Stimulated activated CD4-positive, alpha-beta T cell treated with anti-CD3 and anti-CD28 coated beads, Interleukin-1b, Interleukin-23, amount 100 ng/mL, for 48 hours (primary cell): Measurements from ENCODE around the gene C1QTNF6.
A peak's percentile ranks its signal among the peaks of the same experiment; 100 is the strongest.

Experiments
- DNase-seq: peaks from one replicate; pipeline ENCODE4 v3.0.0-alpha.2; 2020

The C1QTNF6 gene

GRCh38 chr22:37206841-37207821, 19.1 kb upstream of the C1QTNF6 start:
- DNase-seq, result peak; percentile 0

DNA sequence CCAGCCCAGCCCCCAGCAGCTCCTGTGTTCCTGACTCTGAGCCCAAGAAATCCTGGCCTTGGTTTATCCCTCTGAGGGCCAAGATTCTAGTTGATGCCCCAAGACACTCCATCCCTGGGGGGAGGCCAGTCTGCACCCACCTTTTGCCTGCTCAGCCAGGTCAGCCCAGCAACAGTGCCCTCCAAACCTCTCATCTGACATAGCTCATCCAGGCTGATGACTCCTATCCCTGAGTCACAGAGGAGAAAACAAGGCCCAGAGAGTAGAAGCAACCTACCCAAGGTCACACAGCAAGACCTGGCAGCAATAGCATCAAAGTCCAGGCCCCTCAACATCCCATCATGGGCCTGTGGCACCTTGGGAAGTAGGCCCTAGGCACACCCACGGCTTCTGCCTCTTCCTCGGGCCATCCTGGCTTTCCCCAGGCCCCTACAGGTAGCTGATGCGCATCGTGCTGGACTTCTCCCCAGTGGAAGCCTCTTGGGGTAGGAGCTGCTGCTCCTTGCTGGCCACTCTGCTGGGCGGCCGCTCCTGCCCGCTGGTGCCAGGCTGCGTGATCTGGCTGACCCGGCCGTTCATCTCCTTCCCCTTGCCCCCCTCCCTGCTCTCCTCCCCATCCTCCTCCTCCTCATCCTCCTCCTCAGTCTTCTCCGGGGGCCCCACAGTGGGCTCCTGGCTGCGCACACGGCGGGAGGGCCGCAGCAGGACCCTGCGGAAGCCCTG, 18.2 kb upstream of the C1QTNF6 start:
- DNase-seq, result no peak

DNA sequence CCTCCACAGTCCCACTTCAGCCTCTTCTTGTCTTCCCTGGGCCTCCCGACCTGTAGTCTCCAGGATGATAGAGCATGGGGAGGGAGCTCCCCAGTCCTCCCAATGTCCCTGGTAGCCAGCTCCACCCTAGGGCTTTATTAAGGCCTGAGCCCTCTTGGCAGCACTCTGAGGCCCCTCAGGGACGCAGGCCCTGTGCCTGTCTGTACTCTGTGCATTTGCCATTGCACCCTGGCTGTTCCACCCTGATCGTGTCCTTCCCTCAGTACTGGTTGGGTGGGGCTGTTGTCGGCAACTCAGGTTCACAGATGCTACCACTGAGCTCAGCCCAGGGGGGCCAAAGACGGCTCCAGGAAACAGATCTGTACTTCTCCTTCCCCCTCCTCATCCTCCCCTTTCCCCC, 17.0 kb upstream of the C1QTNF6 start:
- peak; percentile 1 for DNase-seq

GRCh38 chr22:37204045-37204655, 16.1 kb upstream of the C1QTNF6 start:
- DNase-seq, result no peak

DNA sequence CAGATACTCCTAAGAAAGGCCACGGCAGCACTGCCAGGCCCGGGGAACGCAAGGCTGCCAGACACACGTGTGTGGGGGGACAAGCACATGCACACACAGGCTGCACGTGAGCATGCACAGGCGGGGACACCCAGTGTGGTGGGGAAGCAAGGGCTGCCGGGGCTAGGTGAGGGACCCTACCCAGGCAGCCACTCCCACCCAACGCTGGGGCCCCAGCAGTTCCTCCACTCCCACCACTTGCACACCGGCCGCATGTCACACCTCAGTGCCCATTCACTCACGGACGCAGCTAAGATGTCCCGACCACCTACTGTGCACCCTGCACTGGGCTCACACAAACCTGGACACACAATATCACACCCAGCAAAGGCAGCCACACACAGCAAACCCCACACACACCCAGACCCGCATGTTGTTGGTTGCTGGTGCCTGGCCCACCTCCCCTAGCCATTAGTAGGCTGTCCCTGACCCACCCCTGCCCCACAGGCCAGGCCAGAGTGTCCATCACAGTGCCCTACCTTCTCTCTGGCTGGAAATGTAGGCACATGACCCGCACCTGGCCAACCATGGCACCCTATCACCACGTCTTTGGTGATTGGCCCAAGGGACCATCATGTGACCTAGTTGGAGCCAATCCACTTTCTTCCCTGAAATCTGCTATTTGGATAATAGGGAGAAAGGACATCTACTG, 15.5 kb upstream of the C1QTNF6 start:
- peak; percentile 1 for DNase-seq

DNA sequence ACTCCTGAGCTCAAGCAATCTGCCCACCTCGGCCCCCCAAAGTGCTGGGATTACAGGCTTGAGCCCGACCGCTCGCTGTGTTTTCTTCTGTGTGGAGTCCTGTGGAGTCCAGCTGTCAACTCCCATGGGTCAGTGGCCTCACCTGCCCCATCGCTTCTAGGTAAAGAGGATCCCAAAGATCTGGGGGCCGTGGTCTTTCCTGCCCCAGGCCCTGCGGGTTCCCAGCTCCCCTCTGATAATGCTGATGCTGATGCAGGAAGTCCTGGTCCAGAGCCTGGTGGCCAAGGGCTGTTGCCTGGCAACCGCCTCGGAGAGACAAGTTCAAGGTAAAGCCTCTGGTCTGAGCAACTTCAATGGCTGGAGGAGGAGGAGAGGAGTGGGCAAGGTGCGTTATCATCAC, 14.7 kb upstream of the C1QTNF6 start:
- peak; percentile 1 for DNase-seq

- peak; percentile 0 for DNase-seq
Observed at GRCh38 chr22:37202001-37202555, 14.0 kb upstream of the C1QTNF6 start.

DNA sequence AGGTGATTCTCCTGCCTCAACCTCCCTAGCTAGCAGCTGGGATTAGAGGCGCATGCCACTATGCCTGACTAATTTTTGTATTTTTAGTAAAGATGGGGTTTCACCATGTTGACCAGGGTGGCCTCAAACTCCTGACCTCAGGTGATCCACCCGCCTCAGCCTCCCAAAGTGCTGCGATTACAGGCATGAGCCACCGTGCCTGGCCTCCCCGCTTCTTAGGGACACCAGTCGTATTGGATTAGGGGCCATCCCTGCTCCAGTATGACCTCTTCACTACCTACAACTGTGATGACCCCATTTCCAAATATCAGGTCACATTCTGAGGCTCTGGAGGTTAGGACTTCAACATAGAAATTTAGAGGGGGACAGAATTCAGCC, 13.4 kb upstream of the C1QTNF6 start:
- DNase-seq, result peak; percentile 1

DNA sequence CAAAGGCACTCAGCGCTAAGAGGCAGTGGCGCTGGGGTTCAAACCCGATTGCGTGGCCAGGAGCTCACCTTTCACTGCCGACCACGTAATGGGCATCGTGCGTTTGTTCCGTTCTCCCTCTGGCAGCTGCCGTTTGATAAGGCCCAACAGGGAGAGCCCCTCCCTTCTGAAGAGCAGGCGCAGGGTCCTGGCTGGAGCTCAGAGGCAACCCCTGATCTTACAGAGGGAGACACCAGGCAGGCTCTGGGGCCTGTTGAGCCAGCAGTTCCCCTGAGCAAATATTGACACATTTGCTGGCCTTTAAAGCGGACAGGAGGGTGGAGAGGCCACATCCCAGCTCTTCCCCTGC, 11.7 kb upstream of the C1QTNF6 start:
- DNase-seq, result no peak

GRCh38 chr22:37199103-37199759, 11.2 kb upstream of the C1QTNF6 start:
- DNase-seq, result peak; percentile 99

DNA sequence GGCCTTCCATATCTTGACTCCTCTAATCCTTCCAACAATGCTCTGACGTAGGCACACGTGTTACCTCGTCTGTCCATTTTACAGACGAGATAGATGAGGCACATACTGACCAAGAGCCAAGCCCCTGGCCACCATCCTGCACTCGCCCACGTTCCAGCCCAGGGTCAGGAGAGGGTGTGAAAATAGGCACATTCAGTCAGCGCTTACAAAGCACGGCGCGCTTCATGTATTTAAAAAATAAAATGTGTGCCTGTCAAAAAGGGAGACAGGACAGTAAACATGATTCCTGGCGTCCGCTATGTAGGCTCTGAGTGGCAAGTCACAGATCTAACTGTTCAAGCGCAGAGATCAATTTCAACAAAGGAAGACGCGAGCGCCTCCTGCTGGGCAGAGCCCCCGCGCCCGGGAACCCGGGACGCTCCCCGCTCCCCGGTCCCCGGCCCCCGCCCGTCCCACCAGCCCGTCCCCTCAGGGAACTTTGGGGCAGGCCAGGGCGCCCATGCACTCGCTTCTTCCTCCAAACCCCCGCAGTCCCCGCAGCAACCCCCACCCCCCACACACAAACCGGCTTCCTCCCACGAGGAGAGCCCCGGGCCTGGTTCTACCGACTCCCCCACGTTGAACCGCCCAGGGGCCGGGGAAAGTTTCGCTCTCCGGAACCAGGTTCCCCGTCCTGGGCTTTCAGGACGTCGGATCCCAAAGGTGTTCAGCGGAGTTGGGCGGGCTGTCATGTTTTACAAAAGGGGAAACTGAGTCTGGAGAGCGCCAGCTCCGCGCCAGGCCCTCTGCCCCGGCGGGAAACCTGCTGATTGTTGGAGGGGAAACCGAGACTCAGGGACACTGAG, 10.4 kb upstream of the C1QTNF6 start:
- DNase-seq, result peak; percentile 89

- DNase-seq, result no peak
Observed at GRCh38 chr22:37197451-37198257, 9.6 kb upstream of the C1QTNF6 start.

DNA sequence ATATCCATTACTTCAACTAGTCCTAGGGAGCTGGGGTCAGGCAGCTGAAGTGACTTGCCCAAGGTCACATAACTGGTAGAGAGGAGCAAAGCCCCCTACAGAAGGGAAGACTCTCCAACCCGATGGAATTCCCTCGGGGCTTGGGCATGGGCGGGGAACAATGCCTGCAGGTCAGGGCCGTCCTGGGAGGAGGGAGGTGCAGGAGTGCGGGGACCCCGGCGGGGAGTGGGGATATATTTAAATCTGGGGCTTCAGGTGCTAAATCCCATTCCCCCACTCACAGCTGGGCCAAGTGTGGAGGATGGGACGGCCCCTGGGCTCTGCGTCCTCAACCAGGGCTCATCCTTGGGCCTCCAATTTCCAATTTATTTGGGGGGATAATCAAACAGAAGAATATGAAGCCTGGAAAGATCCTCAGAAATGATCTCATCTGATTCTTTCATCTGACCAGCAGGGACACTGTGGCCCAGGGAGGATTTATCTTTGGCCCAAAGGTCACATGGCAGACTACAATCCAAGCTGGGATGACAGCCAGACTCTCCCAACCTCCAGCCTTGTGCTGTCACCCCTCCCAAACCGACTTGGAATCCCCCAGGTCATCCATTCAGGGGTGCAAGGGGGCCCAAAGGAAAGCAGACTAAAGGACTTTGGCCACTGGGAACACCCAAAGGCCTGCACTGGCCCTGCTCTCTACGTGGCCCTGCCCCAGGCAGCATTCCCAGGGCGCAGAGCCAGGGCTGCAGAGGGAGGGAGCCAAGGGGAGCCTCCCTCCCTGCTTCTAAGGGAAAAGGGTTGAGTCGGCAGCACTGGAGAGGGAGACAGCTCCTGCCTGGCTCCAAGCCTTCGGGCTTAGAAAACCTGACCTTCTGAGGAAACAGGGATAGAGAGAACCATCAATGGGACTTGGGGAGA, 8.7 kb upstream of the C1QTNF6 start:
- DNase-seq, result peak; percentile 0

DNA sequence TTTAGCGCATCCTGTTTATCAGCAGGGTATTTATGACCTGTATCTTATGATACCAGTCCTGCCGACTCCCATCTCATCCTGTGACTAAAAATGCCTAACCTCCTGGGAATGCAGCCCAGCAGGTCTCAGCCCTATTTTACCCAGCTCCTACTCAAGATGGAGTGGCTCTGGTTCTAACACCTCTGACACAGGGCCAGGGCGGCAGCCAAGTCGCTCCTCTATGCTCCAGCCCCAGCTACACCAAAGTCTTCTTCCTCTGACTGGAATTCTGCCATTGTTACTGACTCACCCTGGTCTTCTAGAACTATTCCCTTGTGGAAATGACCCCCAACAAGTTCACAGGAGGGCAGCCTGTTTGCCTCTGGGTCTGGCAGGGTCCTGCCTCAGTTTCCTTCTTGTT, 7.9 kb upstream of the C1QTNF6 start:
- DNase-seq, result no peak

GRCh38 chr22:37194750-37195149, 6.7 kb upstream of the C1QTNF6 start:
- no peak for DNase-seq

DNA sequence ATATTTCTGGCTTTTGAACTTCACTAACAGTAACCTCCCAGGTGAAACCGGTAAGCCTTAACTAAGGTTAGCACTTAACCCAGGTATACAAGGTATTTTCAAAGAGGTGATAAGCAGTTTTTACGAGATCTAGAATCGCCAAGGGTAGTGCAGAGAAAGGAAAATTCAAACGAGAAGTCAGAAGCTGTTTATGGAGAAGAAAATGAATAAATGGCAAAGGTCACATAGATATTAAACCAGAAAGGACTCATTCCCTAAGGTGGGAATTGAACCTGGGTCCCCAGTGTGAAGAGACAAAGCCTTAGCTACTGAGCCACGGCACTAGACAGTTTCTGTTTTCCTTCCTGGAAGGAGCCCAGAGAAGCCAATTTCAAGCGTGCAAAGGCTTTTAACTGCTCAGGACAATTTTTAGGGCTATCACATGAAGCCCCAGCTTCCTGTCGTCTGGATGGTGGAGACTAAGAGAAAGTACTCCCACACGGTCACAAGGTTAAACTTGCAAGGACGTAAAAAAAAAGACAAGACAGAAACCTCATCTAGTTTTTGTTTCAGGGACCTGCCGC, 5.7 kb upstream of the C1QTNF6 start:
- peak; percentile 44 for DNase-seq

DNA sequence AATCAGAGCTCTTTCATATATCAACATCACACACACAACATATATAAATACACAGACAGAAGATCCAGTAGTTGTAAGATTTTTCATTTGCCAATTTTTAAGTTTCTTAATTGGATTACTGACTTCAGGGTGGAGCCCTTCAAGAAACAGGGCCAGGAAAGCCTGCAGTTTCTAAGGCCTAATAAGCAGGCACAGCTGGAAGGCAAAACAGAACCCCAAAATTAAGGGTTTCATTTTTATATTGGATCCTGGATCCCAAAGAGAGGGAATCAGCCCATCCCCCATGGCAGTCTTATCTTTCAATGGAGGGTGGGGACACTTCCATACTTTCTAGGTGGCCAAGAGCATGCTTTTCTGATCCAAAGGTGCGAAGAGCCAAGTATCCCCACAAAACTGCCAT, 4.7 kb upstream of the C1QTNF6 start:
- no peak for DNase-seq

DNA sequence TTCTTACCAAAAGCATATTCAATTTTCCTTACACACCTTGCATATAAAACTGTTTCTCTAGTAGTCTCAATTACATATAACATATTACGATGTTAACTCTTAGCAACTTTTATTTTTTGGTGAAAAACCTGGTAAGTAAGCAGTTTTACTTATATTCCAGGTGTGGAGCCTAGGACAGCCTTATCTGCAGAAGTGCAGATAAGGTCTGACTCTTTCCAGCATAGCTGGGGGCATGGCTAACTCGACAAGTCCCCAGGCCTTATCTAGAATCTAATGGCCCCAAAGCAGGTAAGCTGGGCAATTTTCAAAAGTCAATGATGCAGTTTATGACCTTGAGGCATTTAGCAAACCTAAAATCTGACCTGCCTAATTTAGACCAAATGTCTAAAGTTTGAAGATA, 4.2 kb upstream of the C1QTNF6 start:
- no peak for DNase-seq

- no peak for DNase-seq
Observed at GRCh38 chr22:37190262-37190780, 2.3 kb upstream of the C1QTNF6 start.
